Kidney epithelial cell (primary cell): ENCODE results near the gene ADGRV1. TPM values are rescaled to one million over a fixed set of nuclear protein-coding genes. Genes with fewer than 3 reads are reported as not detected.
A peak's percentile ranks its signal among the peaks of the same experiment; 100 is the strongest.

Experiments used
- DNase-seq: peaks from one replicate; pipeline ENCODE4 v3.0.0-alpha.2; 2010; ENCODE audit warnings: low read depth
- H3K27me3 ChIP-seq: 2 replicates; pipeline ENCODE4 v1.6.0; 2011; ENCODE audit warnings: low read length; ENCODE audit not compliant: control insufficient read depth, insufficient read depth
- H3K36me3 ChIP-seq: 2 replicates; pipeline ENCODE4 v1.5.1; 2011; ENCODE audit warnings: low read length; ENCODE audit not compliant: control insufficient read depth, insufficient read depth
- H3K4me3 ChIP-seq: 2 replicates; pipeline ENCODE4 v1.5.1; 2011; ENCODE audit warnings: low read depth, mild to moderate bottlenecking, control low read depth, low read length
- CTCF ChIP-seq: IDR thresholded peaks from 2 replicates; pipeline ENCODE4 v1.5.1; 2011; ENCODE audit warnings: mild to moderate bottlenecking, moderate library complexity, low read length, control low read depth, inconsistent platforms; ENCODE audit not compliant: insufficient read depth, poor library complexity, severe bottlenecking
- total RNA-seq: library from RNA; depleted of rRNA; stranded (reverse); fragments of >200 nt; gene quantifications from 2 replicates; pipeline ENCODE4 v1.2.3, GENCODE V29; 2015

ADGRV1 gene
- total RNA-seq, 1 donor from 2014 or later, result 3.5 TPM

GRCh38 chr5:90555666-90556065 is 2.9 kb upstream of the ADGRV1 start:
- no peak for TF ChIP-seq CTCF
- no peaks in the 10 kb centered on the region for H3K27me3 ChIP-seq
- H3K36me3 ChIP-seq, result no peaks in the 10 kb centered on the region
- DNase-seq, result no peak
- H3K4me3 ChIP-seq, result no peak overlapping the region

DNA sequence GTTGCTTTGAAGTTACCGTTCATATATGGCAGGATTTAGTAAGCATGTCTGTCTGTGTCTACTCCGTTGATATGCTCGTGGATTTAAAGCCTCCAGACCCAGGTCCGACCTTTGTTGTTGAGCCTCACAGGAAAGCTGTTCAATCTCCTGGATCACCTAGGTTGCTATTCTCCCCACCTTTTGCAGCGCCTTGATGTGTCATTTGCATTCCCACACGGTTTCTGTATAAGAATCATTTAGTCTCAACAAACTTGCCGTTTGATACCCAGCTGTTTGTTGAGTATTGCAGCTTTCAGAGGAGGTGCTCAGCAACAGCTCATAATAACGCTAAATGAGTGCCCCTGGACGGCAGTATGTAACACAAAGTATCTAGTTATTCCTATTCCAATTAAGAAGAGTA is 1.2 kb upstream of the ADGRV1 start:
- Histone ChIP-seq H3K4me3 (no peak overlapping the region), H3K36me3 (no peaks in the 10 kb centered on the region), H3K27me3 (no peaks in the 10 kb centered on the region)
- DNase-seq, result no peak
- no peak for TF ChIP-seq CTCF

- DNase-seq, result no peak
- Histone ChIP-seq H3K4me3 (peak overlapping the region; percentile 59), H3K36me3 (no peaks in the 10 kb centered on the region), H3K27me3 (no peaks in the 10 kb centered on the region)
- no peak for TF ChIP-seq CTCF
These were observed 726 bp upstream of the ADGRV1 start for GRCh38 chr5:90557871-90558270.

DNA sequence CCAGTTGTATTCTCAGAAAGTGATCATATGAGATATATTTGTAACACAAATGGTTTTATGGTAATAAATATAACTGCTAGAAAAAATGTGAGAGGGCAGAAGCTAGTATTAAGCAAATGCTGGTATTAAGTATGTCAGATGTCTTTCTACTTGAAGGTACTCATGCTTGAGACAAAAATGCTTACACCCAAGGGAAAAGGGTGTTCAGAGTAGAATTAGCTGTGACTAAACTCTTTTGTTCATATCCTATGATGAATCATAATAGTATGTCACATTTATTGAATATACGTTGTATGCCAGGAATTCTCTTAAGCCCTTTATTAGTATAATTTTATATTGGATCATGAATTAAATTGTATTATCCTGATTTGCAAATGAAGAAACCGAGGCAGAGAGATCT is 2.2 kb downstream of the ADGRV1 start:
- Histone ChIP-seq H3K4me3 (no peak overlapping the region), H3K27me3 (no peaks in the 10 kb centered on the region), H3K36me3 (no peaks in the 10 kb centered on the region)
- TF ChIP-seq CTCF, result no peak
- no peak for DNase-seq

- TF ChIP-seq CTCF, result no peak
- no peak overlapping the region for H3K4me3 ChIP-seq
- no peaks in the 10 kb centered on the region for H3K27me3 ChIP-seq
- no peaks in the 10 kb centered on the region for H3K36me3 ChIP-seq
- DNase-seq, result no peak
These were observed 3.2 kb downstream of the ADGRV1 start for GRCh38 chr5:90561766-90562165.

DNA sequence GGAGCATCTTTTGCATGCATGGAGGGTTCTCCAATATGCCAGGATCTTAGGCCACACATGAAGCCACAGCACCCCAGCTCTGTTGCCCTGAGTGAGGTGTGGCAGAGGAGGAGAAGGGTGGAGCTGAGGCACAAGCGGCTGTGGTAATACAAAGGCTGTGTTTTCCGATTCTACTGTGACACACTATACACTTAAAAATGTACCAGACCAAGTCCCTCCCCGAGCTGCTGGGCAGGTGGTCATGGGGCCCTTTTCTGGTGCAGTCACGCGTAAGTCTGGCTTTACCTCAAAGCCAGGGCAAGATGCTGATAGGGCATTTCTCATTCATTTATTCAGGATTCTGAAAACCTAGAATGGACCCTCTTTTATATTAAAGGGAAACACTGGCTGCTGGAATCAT is 3.7 kb downstream of the ADGRV1 start:
- no peak for TF ChIP-seq CTCF
- Histone ChIP-seq H3K27me3 (no peaks in the 10 kb centered on the region), H3K4me3 (no peak overlapping the region), H3K36me3 (no peaks in the 10 kb centered on the region)
- DNase-seq, result no peak
